ENCODE results near the gene SPDEF.

SPDEF gene

DNA sequence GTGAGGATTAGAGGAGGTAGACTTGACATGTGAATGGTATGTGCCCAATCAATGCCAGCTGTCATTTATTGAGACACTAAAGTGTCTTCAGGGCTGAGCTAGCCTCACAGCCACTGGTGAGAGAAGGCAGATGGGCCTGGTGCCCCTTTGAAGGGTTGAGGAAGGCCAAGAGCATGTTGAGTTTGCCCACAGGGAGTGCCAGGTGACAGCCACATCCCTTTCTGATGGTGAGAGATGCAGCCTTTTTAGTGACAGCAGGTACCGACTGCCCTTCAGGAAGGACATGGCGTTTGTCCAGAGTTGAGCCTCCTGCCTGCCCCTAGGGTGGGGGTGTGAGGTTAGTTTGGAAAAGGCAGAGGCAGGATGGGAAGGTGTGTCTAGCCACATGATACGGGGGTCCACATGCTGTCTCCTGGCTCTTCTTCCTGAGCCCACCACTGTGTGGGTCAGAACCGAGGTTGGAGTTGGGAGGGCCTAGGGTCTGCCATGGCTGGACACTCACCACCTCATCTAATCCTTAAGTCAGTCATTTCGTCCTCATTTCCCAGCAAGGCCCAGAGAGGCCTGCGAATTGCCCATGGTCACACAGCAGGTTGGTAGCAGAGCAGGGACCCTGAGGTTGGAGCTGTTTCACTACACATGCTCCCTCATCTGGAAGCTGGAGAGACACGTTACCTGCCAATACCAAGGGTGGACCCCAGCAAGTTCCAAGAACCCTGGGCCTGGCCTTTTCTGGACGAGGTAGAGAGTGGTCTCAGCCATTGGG, 32.5 kb downstream of the SPDEF start:
- in situ Hi-C loops (cut with HindIII; ENCODE audit: low pct_ligation_motif_present, low pct_unique_long_range_greater_than_20kb, low sequenced_read_pairs), result no loop called here
- no peak for DNase-seq

DNA sequence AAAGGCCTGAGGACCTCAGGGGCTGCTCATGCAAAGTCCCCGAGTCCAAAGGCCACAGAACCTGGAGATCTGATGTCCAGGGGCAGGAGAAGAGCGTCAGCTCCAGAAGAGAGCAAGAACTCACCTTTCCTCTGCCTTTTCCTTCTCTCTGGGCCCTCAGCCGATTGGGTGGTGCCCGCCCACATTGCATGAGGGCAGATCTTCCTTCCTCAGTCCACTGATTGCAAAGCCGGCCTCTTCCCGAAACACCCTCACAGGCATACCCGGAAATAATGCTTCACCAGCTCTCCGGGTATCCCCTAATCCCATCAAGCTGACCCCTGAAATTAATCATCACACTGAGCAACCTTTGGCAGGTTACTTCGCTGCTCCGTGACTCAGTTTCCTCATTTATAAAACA, 33.4 kb downstream of the SPDEF start:
- DNase-seq, result no peak
- in situ Hi-C loops (cut with HindIII; ENCODE audit: low pct_ligation_motif_present, low pct_unique_long_range_greater_than_20kb, low sequenced_read_pairs), result no loop called here

DNA sequence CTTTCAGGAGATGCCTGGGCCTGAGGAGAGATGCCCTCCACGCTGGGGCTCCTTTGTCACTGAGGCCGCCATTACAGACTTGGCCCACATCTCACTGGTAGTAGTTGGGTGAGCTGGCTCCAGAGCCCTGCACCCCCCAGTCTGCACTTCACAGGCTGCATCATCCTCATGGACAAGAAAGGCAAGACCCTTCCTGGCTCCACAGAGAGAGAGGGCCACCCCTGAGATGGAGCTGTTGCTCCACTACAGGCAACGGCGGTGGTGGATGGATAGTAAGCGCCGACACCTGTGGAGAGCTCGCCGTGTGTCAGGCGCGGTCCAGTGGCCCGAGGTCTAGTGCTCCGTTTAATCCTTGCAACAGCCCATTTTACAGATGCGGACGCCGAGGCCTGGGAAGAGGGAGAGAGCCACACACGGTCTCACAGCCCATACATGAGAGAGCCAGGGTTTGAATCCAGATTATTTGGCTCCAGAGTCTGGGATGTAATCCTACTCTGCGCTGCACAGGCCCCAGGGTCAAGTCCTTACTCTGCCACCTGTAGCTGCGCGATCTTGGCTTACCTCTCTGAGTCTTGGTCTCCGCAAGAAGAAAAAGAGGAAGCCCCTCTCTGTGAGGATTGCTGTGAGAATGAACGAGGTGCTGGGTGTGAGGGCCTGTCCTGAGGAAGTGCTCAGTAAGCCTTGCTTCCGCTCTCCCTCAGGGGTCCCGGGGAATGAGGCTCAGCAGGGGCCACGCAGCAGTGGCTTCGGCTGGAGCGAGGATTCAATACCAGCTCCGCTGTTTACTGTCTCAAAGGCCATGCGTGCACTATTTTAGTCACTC, 34.5 kb downstream of the SPDEF start:
- in situ Hi-C loops (cut with HindIII; ENCODE audit: low pct_ligation_motif_present, low pct_unique_long_range_greater_than_20kb, low sequenced_read_pairs), result no loop called here
- no peak for DNase-seq

DNA sequence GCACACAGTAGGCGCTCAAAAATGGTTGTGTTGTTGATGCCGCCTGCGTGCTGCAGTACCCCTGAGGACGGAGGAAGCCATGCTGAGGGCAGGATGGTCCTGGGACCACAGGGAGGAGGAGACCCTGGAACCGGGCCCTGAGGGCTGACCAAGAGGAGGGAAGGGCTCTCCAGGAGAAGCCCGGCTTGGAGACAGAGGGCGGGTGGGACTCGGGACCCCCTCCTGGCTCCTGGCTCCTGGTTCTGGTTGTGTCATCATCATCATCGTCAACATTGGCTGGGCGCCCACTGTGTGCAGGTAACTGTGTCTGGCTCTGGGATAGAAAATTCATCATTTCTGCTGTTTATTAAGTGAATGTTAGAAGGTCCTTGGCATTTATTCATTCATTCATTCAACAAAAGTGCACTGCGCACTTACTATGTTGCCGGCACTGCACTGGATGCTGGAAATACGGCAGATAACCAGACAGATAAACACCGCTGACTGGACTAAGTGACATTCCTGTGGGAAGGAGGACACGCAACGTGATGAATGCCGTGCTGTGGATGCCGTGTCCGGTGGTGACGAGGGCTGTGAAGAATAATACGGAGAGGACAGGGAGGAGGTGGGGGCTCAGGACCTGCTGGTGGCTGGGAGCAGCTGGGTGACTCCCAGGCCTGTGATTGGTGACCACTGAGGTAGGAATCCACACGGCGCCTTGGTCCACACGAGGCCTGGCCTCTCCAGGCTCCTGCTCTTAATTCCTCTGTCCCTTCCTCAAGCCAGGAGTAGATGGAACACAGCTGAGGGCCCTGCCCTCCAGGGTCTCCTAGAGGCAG, 35.3 kb downstream of the SPDEF start:
- in situ Hi-C loops (cut with HindIII; ENCODE audit: low pct_ligation_motif_present, low pct_unique_long_range_greater_than_20kb, low sequenced_read_pairs), result no loop called here
- DNase-seq, result no peak

DNA sequence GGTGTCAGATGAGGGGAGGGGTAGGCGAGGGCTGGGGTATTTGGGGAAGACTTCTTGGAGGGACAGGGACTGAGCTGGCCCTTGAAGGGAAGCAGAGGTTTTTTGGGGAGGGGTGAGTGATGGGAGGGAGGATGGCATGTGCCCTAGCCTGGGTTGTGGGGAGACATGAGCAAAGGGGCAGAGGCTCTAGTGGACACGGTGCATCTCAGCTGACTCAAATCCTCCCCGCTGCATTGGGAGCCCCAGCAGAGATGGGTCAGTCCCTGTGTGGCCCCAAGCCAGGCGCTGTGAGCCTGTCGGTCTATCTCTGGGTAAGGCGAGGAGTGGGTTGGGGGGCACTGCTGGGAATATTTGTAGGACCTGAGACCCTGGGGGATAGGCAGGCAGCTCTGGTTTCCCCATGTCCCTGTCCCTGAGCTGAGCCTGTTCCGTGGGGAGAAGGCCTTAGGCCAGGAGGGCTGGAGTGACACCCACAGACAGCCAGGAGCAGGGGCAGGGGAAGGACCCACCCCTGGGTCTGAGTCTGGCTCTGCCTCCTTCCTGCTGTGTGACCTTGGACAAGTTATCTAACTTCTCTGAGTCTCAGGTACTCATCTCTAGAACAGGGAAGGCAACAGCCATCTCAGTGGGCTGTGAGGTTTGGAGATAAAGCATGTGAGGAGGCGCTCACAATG, 36.0 kb downstream of the SPDEF start:
- in situ Hi-C loops (cut with HindIII; ENCODE audit: low pct_ligation_motif_present, low pct_unique_long_range_greater_than_20kb, low sequenced_read_pairs), result no loop called here
- DNase-seq, result no peak

DNA sequence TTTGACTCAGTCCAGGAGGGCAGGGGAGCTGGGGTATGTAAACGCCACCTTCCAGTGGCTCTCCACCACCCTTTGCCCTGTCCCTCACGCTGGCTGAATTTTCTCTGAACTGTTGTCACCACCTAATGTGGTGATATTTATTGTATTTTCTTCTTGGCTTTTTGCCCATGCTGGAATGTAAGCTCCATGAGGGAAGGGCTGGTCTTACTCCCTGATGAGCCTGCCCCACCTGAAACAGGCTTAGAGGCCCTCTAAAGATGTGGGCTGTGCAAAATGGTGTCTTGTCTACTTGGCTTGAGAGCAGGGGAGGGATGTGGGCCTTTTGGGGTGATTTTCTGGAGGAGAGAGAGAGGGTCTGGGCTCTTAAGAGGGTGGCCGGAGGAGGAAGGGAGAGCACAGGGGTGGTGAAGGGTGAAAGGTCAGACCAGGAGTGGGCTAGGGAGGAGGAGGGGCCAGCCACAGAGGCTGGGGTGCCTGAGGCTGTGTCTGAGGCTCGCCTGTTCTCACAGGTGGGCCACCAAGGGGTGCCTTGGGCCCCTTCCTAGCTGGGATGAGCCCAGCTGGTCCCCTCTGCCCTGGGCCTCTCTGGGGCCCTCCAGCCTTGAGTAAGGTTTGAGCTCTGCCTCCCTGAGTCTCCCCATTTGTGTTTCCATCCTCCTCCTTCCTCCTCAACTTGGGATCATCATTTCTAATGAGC, 37.3 kb downstream of the SPDEF start:
- in situ Hi-C loops (cut with HindIII; ENCODE audit: low pct_ligation_motif_present, low pct_unique_long_range_greater_than_20kb, low sequenced_read_pairs), result no loop called here
- no peak for DNase-seq

DNA sequence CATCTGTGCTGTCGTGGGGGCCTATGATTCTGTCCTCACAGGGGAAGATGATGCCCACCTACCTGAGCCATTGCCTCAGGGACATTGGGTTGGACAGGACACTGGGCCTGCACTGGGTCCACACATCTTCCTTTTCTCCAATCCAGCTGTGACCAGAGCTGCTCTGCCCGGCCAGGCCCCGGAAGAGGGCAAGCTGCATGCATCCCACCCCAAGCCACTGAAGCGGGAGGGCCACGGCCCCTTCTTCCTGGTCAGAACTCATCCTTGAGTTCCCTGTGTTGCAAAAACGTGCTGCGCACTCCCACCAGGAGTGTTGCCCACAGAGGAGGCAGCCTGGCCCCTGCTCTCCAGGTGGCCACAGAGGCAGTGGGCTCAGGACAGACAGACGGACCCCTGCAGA, 38.2 kb downstream of the SPDEF start:
- in situ Hi-C loops (cut with HindIII; ENCODE audit: low pct_ligation_motif_present, low pct_unique_long_range_greater_than_20kb, low sequenced_read_pairs), result no loop called here
- DNase-seq, result no peak

DNA sequence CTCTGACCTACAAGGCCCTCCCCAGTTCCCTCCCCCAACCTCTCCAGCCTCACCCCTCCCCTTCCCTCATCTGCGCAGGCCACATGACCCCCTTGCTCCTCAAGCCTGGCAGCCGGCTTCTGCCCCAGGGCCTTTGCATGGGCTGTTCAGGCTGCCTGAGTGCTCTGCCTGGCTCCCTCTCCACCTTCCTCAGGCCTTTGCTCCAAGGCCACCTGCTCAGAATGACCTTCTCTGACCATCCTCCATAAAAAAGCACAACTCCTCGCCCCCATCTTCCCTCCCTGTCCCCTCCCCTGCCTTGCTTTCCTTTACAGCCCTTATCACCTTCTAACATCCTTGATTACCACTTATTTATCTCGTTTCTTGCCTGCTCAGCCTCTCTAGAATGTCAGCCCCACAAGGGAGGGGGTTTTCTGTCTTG, 38.7 kb downstream of the SPDEF start:
- in situ Hi-C loops (cut with HindIII; ENCODE audit: low pct_ligation_motif_present, low pct_unique_long_range_greater_than_20kb, low sequenced_read_pairs), result no loop called here
- DNase-seq, result no peak

DNA sequence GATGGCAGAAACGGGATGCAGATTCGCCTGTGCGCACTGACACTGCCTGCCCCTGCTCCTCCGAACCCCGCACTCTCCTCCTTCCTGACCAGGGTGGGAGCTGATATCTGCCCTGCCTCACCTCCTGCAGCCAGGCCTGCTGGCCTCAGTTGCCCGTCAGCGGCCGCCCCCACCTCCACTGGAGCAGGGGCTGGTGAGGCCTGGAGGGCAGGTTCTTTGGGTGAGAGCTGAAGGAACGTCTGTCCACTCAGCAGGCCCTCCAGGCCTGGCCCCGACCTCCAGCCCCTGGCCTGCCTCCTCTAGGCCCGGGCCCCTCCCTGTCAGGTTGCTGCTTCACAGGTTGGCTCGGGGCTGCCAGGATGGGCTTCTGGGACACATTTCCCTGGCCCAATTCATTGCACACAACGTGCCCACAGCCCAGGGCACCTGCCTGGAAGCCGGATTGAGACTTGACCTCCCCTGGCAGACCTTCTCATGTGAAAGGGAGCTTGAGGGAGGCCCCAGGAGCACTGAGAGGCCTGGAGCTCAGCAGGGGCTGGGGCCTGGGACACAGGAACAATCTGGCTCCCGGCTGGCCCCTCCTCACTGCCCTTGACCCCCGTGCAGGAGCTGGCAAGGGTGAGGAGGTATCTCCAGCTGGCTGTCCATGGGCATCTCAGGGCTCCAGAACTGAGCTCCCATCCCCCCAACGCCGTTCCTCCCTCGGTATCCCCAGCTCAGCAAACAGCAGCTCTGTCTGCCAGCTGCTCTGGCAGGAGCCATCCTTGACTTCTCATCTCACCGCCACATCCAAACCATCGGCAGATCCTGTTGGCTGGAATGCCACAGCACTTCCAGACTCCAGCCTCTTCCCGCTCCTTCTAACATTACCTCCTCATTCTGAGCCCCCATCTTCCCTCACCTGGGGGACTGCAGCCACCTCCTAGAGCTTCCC, 39.5 kb downstream of the SPDEF start:
- no peak for DNase-seq
- in situ Hi-C loops (cut with HindIII; ENCODE audit: low pct_ligation_motif_present, low pct_unique_long_range_greater_than_20kb, low sequenced_read_pairs), result no loop called here

DNA sequence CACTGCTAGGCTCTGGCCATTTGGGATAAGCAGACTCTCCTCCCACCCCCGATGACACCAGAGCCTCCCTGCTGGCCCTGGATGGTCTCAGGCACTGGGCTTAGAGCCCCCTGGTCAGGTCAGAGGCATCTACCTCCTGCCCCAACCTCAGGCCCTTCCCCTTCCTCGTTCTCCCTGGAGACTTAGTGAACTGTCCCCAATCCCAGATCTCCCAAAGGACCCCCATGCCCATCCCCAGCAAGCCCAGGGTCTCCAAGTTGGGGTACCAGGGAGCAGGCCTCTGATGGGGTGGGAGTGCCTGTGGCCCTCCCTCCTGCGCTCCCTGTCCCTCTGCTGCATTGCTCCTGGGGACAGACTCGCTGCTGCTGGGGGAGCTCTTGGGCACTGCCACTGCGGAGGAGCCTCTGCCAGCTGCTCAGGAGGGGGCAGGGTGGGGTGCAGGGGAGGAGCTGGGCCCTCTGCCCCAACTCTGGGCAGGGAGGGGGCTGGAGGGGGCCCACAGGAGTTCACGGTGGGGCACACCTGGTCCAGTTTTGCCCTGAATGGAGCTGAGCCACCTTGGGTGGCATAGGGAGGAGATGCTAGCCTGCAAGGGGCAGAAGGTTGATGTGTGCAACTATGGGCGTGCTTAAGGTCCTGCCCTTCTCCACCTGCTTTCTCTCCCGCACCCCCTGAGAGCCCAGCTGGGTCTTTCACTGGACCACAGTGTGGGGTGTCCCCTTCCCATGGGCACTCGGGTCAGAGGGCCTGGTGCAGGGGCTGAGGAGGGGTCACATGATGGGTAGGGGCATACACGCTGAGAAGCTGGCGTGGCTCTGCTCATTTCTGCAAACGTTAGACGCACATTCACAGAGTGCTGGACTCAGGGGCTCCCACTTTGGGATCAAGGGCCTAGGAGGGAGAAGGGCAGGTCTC, 40.4 kb downstream of the SPDEF start:
- in situ Hi-C loops (cut with HindIII; ENCODE audit: low pct_ligation_motif_present, low pct_unique_long_range_greater_than_20kb, low sequenced_read_pairs), result no loop called here
- DNase-seq, result no peak

DNA sequence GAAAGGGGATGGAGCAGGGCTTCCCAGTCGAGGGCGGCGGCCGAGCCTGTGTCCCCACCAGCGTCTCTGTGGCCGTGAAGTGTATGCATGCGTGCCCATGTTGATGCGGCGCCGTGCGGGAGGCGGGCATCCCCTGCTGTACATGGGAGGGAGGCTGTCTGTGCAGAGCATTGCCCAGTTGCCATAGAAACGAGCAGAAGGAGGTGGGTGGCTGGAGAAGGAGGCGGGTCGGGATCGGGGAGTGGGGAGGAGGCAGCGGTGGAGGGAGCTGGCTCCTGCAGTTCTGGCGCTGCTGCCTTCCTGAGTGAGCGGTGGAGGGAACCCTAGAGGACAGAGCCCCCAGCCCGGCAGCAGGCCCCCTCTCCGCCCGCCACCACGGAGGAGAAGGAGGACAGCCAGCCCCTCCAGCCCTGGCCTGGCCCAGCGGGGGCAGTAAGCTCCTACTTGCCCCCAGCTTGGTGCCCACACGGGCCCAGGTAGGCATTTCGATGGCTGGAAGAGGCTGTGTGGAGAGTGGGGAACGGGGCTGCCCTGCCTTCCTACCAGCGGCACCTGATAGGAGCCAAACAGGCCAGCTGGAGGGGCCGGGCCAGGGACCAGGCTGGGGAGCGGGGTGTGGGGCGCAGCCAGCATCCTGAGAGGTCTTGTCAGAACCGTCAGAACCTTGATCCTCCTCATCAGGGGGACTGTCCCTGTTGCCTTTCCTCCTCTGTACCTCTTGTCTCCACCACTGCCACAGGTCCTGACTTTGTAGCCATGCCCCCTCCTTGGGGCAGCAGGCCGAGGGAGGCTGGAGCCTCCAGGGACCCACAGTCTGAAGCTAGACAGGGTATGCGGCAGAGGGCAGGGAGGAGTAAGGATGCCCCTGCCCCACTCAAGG, 41.3 kb downstream of the SPDEF start:
- in situ Hi-C loops (cut with HindIII; ENCODE audit: low pct_ligation_motif_present, low pct_unique_long_range_greater_than_20kb, low sequenced_read_pairs), result no loop called here
- no peak for DNase-seq

DNA sequence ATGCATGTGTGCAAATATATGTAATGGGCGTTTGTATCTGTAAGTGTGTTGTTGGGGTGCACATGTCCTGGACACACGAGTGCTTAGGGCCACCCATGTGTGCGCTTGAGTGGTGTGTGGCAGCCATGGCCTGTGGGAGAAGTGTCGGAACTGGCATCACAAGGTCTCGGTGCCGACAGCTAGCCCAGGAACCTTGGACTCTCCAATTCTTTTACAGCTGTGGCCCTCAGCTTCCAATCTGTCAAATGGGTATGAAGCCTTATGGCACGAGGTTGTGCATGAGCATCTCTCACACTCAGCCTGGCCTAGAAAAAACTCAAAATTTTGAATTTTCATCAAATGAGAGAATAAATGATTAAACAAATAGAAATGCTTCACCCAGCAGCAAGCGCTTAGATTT, 42.0 kb downstream of the SPDEF start:
- DNase-seq, result no peak
- in situ Hi-C loops (cut with HindIII; ENCODE audit: low pct_ligation_motif_present, low pct_unique_long_range_greater_than_20kb, low sequenced_read_pairs), result no loop called here

DNA sequence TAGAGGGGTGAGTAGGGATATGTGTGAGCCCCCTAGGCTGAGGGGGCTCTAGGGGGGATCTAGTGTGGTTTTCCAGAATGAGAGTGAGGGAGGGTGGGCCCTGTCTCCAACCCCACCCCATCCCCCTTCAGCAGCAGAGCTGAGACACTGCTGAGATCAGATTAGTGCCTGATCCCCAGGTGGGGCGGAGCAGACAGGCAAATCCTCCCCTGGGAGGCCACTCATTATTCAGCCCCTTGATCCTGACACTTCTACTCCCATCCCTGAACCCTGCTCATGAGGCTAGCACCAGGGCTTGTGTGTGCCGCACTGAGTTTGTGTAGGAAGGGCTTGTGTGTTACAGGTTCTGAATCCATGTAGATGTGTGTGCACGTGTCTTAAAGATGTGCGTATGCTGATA, 42.5 kb downstream of the SPDEF start:
- in situ Hi-C loops (cut with HindIII; ENCODE audit: low pct_ligation_motif_present, low pct_unique_long_range_greater_than_20kb, low sequenced_read_pairs), result no loop called here
- no peak for DNase-seq

DNA sequence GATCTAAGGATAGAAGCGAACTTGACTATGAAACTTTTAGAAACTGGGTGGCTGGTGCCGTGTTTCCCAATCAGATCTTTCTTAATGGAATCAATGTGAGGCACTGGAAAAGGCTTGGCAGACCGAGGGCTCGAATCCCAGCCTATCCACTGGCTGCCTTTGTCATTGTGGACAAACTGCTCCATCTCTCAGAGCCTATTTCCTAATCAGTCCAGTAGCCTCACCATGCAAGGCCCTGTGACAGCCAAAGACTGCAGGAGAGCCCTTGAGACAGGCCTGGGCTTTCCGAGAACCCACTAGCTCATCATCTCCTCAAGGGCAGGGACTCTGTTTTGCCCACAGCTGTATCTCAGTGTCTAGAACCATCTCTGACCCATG, 43.4 kb downstream of the SPDEF start:
- in situ Hi-C loops (cut with HindIII; ENCODE audit: low pct_ligation_motif_present, low pct_unique_long_range_greater_than_20kb, low sequenced_read_pairs), result no loop called here
- no peak for DNase-seq

DNA sequence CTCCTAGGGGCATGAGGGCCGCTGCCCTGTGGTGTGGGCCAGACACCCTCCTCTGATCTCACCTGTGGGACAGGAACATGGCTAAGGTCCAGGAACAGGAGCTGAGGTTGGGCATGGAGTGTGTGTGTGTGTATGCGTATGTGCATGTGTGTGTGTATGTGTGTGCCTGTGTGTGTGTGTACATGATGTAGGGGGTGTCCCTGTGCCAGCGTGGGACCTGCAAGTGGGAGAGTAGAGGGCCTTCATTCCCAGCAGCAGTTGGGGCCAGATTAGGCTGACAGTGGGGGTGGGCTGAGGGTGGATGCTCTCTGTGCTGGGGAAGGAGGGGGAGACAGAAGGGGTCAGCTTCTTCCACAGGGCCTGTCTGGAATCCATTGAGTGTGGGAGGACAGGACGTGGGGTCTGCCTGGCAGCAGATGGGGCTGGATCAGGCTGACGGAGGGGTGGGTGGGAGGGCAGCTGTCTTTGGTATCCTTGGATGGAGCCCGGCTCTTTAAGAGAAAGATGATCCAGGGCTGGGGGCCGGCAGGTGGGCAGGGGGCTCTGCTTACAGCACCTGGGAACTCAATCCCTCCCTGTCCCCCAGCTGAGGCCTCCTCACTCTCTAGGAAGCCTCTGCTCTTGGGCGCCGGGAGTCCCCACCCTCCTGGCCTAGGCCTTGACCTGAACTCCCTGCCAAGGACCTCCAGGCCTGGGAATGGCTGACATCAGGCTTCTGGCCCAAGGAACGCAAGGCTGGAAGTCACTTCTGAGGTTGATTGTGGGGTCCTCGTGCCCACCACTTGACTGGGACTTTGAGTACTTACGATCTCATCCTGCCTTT, 44.0 kb downstream of the SPDEF start:
- no peak for DNase-seq

More for the DNA sequence above, 44.0 kb downstream of the SPDEF start:
- in situ Hi-C loops (cut with HindIII; ENCODE audit: low pct_ligation_motif_present, low pct_unique_long_range_greater_than_20kb, low sequenced_read_pairs), result no loop called here
